SU-DHL-6 (cell line): ENCODE measurements around the gene SH2D5.

Source experiments
- EZH2phosphoT487 ChIP-seq: fragments of 200-600 bp; sonication (generic), shearing (Covaris generic); conservative IDR thresholded peaks from 2 replicates; pipeline ENCODE4 v1.6.1; 2018; ENCODE audit warnings: mild to moderate bottlenecking, antibody characterized with exemption, low read length, moderate library complexity, mixed read lengths
- TF ChIP-seq, protein P1 (sequence below): fragments of 200-600 bp; sonication (generic); IDR thresholded peaks from one replicate; pipeline ENCODE4 v1.5.1; 2017; ENCODE audit warnings: antibody characterized with exemption, mild to moderate bottlenecking, low read length, moderate library complexity; ENCODE audit not compliant: insufficient read depth, poor library complexity, severe bottlenecking

DNA sequence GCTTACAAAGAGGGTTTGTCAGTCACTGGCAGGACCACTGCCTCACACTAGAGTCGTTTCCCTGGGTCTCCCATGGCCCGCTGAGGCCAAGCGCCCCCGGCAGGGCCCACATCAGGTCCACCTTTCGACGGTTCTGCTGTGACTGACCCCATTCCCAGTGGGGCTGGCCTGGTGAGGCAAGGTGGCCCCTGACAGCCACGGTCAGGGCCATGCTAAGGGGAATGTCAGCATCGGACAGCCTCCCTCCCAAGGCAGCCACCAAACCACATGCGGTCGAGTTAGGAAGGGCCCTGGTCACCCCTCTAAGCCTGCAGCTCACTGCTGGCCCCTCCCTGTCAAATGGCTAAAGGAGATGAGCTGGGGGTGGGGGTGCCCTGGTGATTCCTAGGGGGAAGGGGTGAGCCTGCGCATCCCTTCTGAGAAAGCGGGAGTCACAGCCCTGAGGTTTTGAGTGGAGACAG lies 11.8 kb downstream of the SH2D5 start:
- TF ChIP-seq, protein P1, sequence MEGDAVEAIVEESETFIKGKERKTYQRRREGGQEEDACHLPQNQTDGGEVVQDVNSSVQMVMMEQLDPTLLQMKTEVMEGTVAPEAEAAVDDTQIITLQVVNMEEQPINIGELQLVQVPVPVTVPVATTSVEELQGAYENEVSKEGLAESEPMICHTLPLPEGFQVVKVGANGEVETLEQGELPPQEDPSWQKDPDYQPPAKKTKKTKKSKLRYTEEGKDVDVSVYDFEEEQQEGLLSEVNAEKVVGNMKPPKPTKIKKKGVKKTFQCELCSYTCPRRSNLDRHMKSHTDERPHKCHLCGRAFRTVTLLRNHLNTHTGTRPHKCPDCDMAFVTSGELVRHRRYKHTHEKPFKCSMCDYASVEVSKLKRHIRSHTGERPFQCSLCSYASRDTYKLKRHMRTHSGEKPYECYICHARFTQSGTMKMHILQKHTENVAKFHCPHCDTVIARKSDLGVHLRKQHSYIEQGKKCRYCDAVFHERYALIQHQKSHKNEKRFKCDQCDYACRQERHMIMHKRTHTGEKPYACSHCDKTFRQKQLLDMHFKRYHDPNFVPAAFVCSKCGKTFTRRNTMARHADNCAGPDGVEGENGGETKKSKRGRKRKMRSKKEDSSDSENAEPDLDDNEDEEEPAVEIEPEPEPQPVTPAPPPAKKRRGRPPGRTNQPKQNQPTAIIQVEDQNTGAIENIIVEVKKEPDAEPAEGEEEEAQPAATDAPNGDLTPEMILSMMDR = no peak
- no peak for TF ChIP-seq EZH2phosphoT487
